AG08395 (cell line): ENCODE results near the gene GFRA4.

Source experiments
- DNase-seq: peaks from one replicate; pipeline ENCODE4 v3.0.0; 2012; ENCODE audit warnings: mixed read lengths, low spot score

GFRA4 gene

GRCh38 chr20:3673221-3674070, 10.2 kb upstream of the GFRA4 start:
- DNase-seq: no peak

- no peak for DNase-seq
These were observed 9.5 kb upstream of the GFRA4 start for GRCh38 chr20:3672547-3673171.

GRCh38 chr20:3671986-3672546, 8.9 kb upstream of the GFRA4 start:
- DNase-seq: no peak

DNA sequence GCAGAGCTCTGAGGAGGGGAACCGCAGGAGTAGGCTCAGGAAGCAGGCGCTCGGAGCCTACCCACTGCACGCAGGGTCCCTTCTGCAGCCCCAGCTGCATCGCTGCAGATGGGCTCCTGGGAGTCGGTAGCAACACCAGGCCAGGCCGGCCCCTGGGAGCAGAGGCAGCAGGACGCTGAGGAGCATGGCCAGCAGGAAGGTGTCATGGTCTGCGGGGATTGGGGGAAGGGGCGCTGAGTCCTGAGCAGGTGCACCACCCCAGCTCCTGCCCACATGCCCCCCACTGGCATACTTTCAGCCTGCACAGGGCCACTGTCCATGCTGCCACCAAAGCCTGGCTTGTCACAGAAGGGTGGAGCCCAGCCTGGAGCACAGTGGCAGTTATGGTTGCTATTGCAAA, 7.7 kb upstream of the GFRA4 start:
- no peak for DNase-seq

GRCh38 chr20:3670511-3670910, 7.3 kb upstream of the GFRA4 start:
- no peak for DNase-seq

GRCh38 chr20:3669710-3670367, 6.6 kb upstream of the GFRA4 start:
- no peak for DNase-seq

- DNase-seq: no peak
These were observed 4.3 kb upstream of the GFRA4 start for GRCh38 chr20:3667434-3668037.

- DNase-seq: no peak
These were observed 659 bp upstream of the GFRA4 start for GRCh38 chr20:3663858-3664257.

DNA sequence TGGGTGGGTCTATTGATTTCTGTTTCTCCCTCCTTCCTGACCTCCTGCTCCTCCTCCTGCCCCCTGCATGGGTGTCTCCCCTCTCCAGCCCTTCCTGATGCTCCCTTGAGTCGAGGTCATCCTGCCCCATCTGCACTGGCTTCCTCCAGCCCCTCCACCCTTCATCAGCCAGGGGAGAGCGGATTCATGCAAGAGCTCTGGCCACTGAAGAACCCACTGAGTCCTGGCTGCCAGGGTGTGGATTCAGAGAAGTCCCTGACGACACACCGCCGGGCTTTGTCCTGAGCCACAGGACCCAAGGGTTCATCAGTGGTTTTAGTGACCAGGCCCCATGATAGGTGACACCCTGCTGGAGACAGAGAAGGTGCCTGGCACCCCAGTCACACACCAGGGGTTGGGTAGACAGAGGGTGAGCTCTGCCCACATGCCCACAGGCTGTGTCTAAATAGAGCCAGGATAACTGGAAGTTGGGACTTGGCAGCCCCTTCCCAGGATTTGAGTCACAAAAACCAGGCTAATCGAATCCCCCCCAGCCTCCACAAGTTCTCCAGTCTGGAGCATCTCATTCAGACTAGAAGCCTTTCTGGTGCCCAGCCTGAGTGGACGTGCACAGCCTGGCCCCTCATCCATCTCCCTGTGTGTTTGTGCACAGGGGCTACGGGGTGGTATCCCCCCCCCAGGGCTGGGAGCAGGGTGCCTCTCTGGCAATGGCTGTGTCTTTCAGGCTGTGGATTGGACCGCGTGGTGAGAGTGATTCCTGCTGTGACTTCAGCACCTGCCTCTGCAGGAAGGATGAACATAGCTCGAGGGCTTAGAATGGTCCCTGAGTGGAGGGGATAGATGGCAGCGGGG, 1.2 kb downstream of the GFRA4 start:
- no peak for DNase-seq

DNA sequence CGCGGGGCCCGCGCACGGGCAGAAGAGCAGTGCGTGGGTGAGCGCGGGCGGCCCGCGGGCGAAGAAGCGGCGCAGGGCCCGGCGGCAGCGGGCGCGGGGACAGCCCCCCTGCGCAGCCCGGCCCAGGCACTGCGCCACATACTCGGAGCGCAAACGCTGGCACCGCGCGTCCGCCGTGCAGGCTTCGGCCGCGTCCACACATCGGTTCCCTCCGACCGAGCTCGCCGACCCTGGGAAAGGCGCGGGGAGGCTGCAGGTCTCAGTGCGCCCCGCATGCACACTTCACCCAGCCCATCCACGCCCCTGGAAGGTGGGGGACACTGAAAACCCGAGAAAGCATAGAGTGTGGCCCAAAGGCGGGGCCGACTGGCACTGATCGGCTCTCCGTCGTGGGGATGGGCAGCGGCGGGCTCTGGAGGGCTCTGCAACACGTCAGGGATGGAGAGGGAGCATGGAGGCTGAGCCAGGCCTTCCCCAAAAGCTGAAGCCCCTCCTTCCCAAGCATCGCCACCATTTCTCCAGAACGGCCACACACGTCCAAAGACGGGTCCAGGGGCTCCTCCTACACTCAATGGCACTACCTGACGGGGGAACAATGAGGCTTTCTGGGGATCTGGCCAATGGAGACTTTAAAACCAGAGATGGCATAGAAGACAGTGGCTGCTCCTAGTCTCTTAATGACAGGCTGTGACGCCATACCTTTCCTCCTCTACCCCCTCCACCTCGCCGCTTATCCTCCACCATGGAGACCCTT, 2.0 kb downstream of the GFRA4 start:
- DNase-seq: no peak

DNA sequence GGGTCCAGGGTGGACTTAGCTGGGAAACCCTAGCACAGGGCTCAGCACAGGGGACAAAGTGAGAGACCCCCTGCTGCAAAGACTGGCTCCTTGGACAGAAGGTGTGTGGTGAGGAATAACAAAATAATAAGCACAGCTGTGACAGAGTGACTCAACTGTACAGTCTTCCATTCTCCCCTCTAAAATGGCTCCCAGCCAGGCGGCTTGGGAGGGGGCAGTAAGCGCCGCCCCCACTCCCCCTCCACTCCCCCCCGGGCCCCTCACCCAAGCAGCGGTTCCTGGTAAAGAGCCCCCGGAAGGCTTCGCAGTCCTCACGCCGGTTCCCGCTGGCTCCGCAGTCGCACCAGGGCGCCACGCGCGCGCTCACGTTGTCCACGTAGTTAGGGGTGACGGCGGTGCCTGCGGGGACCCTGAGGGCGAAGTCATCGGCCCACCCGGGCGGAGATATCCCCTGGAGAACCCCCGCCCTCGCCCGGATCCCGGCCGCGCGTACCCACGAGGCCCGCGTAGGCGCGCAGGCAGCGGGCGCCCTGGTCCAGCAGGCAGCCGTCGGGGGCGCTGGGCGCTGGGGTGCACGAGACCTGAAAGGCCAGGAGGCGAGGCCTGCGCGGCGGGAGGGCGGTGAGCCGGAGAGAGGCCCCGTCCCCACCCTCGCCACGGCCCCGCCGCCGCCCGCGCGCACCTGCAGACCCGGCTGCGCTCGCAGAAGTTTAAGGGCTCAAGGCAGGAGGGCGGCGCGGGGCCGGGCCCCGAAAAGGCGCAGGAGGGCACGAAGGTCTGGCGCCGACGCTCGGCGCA, 2.7 kb downstream of the GFRA4 start:
- no peak for DNase-seq

DNA sequence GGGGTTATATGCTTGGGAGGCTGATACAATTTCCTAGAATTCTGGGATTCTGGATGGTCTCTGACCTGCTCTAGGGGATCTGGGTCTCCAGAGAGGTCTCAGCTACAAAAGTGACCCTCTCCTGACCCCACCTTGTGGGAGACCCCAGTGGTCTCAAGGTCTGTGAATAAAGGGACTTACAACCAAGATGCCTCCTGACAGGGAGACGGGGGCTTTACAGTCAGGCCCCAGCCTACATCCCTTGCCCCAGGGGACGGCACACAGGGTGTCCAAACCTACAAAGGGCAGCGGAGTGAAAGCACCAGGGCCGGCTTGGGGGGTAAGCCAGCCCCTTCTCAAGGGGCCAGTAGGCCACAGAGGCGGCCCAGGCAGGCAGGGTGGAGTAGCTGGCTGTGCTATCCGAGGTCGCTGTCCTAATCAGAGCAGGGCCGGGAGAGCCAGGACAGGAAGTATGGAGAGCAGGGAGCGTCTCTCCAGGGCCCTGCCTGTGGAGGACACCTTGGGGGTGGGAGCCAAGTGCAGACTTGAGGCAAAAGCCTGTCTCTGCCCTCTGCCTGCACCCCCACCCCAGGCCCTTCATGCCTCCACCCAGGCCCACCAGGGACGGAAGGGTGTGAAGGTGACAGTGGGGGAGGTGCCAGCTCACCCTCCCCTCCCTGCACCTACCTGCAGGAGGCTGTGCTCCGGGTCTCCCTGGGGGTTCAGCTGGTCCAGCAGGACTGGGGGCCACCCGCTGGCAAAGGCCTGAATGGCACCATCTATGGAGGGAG, 3.5 kb downstream of the GFRA4 start:
- no peak for DNase-seq

GRCh38 chr20:3658716-3659491, 4.3 kb downstream of the GFRA4 start:
- DNase-seq: no peak

DNA sequence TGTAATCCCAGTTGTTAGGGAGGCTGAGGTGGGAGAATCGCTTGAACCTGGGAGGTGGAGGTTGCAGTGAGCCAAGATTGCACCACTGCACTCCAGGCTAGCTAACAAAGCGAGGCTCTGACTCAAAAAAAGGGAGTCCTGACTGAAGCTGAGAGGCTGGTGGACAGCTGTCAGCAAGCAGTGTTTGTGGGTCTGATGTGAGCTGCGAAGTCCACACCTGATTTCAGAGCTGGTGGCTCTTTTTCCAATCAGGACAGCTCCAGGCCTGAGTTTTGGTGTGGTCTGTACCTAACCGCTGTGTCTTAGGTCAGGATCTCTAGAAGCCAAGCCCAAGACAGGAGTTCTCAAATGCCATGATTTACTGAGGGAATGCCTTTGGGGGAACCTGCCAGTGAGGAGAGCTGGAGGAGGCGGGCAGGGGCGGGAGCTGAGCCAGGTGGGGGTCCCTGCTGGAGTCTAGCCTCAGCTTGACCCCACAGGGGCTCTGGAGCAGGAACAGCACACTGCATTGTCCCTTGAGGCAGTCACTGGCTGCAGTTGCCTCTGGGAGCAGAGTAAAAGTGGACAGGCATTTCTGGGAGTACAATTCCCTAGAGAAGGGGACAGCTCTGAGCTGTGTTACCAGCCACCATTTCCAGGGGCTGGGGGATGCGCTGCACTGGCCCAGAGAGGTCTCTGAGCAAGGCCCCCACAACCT, 5.0 kb downstream of the GFRA4 start:
- DNase-seq: no peak

GRCh38 chr20:3655131-3655405, 8.1 kb downstream of the GFRA4 start:
- no peak for DNase-seq

GRCh38 chr20:3654326-3655130, 8.7 kb downstream of the GFRA4 start:
- DNase-seq: no peak

DNA sequence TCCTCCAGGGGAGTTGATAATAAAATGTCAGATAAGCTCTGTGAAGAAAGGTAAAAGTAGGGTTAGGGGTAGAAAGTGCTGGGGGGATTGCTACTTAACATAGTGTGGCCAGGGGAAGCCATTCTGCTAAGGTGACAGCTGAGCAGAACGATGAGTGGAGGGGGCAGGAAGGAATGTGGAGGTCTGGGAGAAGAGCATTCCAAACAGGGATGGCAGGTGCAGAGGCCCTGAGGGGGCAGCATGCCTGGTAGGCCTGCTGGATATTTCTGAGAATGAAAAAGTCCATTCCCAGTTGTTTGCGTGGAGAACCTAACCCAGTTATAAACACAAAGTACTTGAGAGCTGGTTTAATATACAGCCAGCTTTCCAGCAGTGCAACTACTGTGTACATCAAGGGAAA, 9.3 kb downstream of the GFRA4 start:
- DNase-seq: no peak
